Endothelial cell of umbilical vein (primary cell): ENCODE data around the gene EDA.

ENCODE experiments used
- CTCF ChIP-seq, 2 donors: IDR thresholded peaks; 1 replicate in 1 of 2; 2 replicates in 1 of 2; pipeline ENCODE4 v1.5.1; 2011; ENCODE audit warnings: low read length in 2 of 2, mild to moderate bottlenecking in 2 of 2, moderate library complexity in 2 of 2, control low read depth in 1 of 2, inconsistent platforms in 1 of 2, low read depth in 1 of 2; ENCODE audit not compliant: insufficient read depth in 1 of 2; ENCODE audit errors: extremely low read depth in 1 of 2
- EZH2 ChIP-seq: IDR thresholded peaks from 2 replicates; pipeline ENCODE4 v1.6.1; 2012; ENCODE audit warnings: borderline replicate concordance, low read depth, mild to moderate bottlenecking, moderate library complexity, low read length, inconsistent platforms; ENCODE audit not compliant: severe bottlenecking
- GATA2 ChIP-seq: IDR thresholded peaks from 2 replicates; pipeline ENCODE4 v1.7.0; 2011; ENCODE audit warnings: low read depth, mild to moderate bottlenecking, moderate library complexity, mixed read lengths, low read length; ENCODE audit not compliant: insufficient read length, insufficient read depth
- JUN ChIP-seq: IDR thresholded peaks from 2 replicates; pipeline ENCODE4 v1.6.1; 2011; ENCODE audit warnings: borderline replicate concordance, low read depth; ENCODE audit not compliant: insufficient read length, insufficient read depth
- MAX ChIP-seq: IDR thresholded peaks from 2 replicates; pipeline ENCODE4 v1.6.1; 2011; ENCODE audit not compliant: insufficient read depth, insufficient read length
- MYC ChIP-seq: IDR thresholded peaks from one replicate; pipeline ENCODE4 v1.6.1; 2011; ENCODE audit warnings: mild to moderate bottlenecking, low read depth, low read length
- POLR2A ChIP-seq: IDR thresholded peaks from 2 replicates; pipeline ENCODE4 v1.6.1; 2012; ENCODE audit warnings: low read depth, mild to moderate bottlenecking, control low read depth, low read length
- POLR2AphosphoS5 ChIP-seq: IDR thresholded peaks from 2 replicates; pipeline ENCODE4 v1.6.1; 2012; ENCODE audit warnings: low read depth, mild to moderate bottlenecking, control low read depth, low read length, moderate library complexity; ENCODE audit not compliant: insufficient read depth

DNA sequence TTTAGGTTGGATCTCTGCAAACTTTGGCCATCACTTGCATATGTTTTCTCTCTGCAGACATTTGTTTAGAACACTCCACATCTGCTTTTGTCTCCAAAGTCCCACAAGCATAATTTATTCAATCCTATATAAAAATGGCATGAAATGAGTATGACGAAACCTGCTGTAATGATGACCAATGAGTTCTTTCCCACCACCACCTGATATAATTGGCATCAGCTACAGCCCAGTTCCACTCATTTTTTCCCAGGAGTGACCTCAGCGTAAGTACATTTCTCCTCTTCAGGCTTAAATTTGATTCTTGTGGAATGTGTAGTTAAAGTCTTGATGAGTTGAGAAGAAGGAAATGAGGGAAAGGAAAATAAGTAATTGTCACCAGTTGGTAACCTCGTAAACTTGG, 228.7 kb downstream of the EDA start:
- TF ChIP-seq POLR2A (no peak), CTCF (IDR thresholded peaks at IDR 0.05; ENCODE audit: extremely low read depth in 1 of 2, insufficient read depth in 1 of 2, low read depth in 1 of 2, low read length in 2 of 2) (no peak), JUN (no peak), POLR2AphosphoS5 (no peak), MYC (no peak), EZH2 (no peak), MAX (no peak), GATA2 (no peak)
